Loucy (cell line): ENCODE measurements around the gene IL20RA.
"Not testable (repeated sequence)": the region's sequence is repeated elsewhere in the genome, so short reads cannot be mapped to it uniquely, and the experiment has no call there.

Experiments
- H2AFZ ChIP-seq: fragments of 200-600 bp; sonication (generic); 2 replicates; pipeline ENCODE4 v1.6.0; 2016; ENCODE audit warnings: antibody characterized with exemption, mild to moderate bottlenecking, low read length, moderate library complexity
- H3F3A ChIP-seq: fragments of 200-600 bp; 2 replicates; pipeline ENCODE4 v1.6.0; 2016; ENCODE audit warnings: antibody characterized with exemption, low read depth, mild to moderate bottlenecking
- H3K27me3 ChIP-seq: fragments of 200-600 bp; sonication (generic); 2 replicates; pipeline ENCODE4 v1.6.1; 2014; ENCODE audit warnings: low read length, mild to moderate bottlenecking; ENCODE audit not compliant: insufficient read depth, poor library complexity, severe bottlenecking
- H3K36me3 ChIP-seq: fragments of 200-600 bp; sonication (generic); 2 replicates; pipeline ENCODE4 v1.6.1; 2016; ENCODE audit warnings: low read length; ENCODE audit not compliant: insufficient read depth
- H3K4me1 ChIP-seq: fragments of 200-600 bp; sonication (generic); 2 replicates; pipeline ENCODE4 v1.5.1; 2014; ENCODE audit warnings: low read length, mild to moderate bottlenecking; ENCODE audit not compliant: insufficient read depth, poor library complexity, severe bottlenecking
- H3K4me2 ChIP-seq: fragments of 200-600 bp; sonication (generic); 2 replicates; pipeline ENCODE4 v1.6.0; 2014; ENCODE audit warnings: antibody characterized with exemption, low read length, low read depth, mild to moderate bottlenecking; ENCODE audit not compliant: poor library complexity, severe bottlenecking
- H3K4me3 ChIP-seq: fragments of 200-600 bp; sonication (generic); 2 replicates; pipeline ENCODE4 v1.5.1; 2014; ENCODE audit warnings: low read length, mild to moderate bottlenecking, mixed read lengths; ENCODE audit not compliant: poor library complexity, severe bottlenecking
- H3K79me2 ChIP-seq: fragments of 200-600 bp; sonication (generic); 2 replicates; pipeline ENCODE4 v1.6.1; 2014; ENCODE audit warnings: low read length; ENCODE audit not compliant: insufficient read depth
- H3K9ac ChIP-seq: fragments of 200-600 bp; sonication (generic); 2 replicates; pipeline ENCODE4 v1.6.0; 2014; ENCODE audit warnings: mild to moderate bottlenecking, low read depth, low read length, moderate library complexity; ENCODE audit not compliant: poor library complexity, severe bottlenecking
- H3K9me2 ChIP-seq: fragments of 200-600 bp; sonication (generic); replicated peaks from 2 replicates; pipeline ENCODE4 v1.6.1; 2016; ENCODE audit warnings: low read depth, low read length, mixed read lengths
- H3K9me3 ChIP-seq: fragments of 200-600 bp; sonication (generic); 2 replicates; pipeline ENCODE4 v1.6.1; 2014; ENCODE audit warnings: mild to moderate bottlenecking, antibody characterized with exemption, low read length, low read depth; ENCODE audit not compliant: insufficient read depth
- H4K20me1 ChIP-seq: fragments of 200-600 bp; sonication (generic); 2 replicates; pipeline ENCODE4 v1.6.0; 2014; ENCODE audit warnings: antibody characterized with exemption, low read length, mild to moderate bottlenecking; ENCODE audit not compliant: insufficient read depth, poor library complexity, severe bottlenecking
- CTCF ChIP-seq: fragments of 200-600 bp; sonication (generic); conservative IDR thresholded peaks from 2 replicates; pipeline ENCODE4 v1.5.1; 2014; ENCODE audit warnings: mild to moderate bottlenecking, antibody characterized with exemption, low read length
- EZH2phosphoT487 ChIP-seq: fragments of 200-600 bp; IDR thresholded peaks from 2 replicates; pipeline ENCODE4 v1.6.1; 2018; ENCODE audit warnings: antibody characterized with exemption, mild to moderate bottlenecking, moderate library complexity, borderline replicate concordance

The IL20RA gene

DNA sequence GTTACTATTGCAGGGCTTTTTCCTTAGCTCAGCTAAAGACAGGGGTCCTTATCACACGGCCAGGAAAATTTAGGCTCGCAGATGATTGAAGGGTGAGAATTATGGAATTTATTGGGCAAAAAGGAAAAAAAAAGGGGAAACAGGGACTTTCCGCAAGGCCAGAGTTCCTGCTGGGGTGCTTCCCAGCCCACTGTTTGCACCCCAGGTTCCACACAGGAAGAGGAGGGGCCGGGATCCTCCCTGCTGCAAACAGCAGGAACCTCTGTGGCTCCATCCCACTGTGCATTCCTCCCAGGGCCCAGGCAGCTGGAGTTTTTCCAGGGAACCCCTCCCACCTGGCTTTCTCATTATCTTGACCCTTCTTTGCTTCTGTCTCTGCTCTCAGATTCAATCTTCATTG, 35.9 kb upstream of the IL20RA start:
- TF ChIP-seq CTCF (no peak), EZH2phosphoT487 (no peak)
- Histone ChIP-seq H2AFZ (no peak overlapping the region), H3K9me2 (no peaks in the 10 kb centered on the region), H3K9me3 (no peaks in the 10 kb centered on the region), H3K4me2 (no peak overlapping the region), H3K79me2 (no peaks in the 10 kb centered on the region), H3K4me1 (no peaks in the 10 kb centered on the region), H3F3A (no peaks in the 10 kb centered on the region), H3K9ac (no peak overlapping the region), H3K36me3 (no peaks in the 10 kb centered on the region), H3K4me3 (no peak overlapping the region), H3K27me3 (peaks cover 33% of the 10 kb centered on the region), H4K20me1 (no peaks in the 10 kb centered on the region)

- Histone ChIP-seq H3K9me2 (no peaks in the 10 kb centered on the region), H3K4me1 (no peaks in the 10 kb centered on the region), H3K27me3 (no peaks in the 10 kb centered on the region), H3K4me3 (no peak overlapping the region), H3K9ac (no peak overlapping the region), H3K79me2 (no peaks in the 10 kb centered on the region), H4K20me1 (no peaks in the 10 kb centered on the region), H2AFZ (no peak overlapping the region), H3K4me2 (no peak overlapping the region), H3K9me3 (no peaks in the 10 kb centered on the region), H3K36me3 (no peaks in the 10 kb centered on the region), H3F3A (no peaks in the 10 kb centered on the region)
- peak; percentile 92 for TF ChIP-seq CTCF
- no peak for TF ChIP-seq EZH2phosphoT487
Measured at GRCh38 chr6:137076277-137077068, 31.7 kb upstream of the IL20RA start.

- H3K9me3 ChIP-seq, H3K27me3 ChIP-seq, H3K4me2 ChIP-seq, H3K9me2 ChIP-seq, H2AFZ ChIP-seq, H3K9ac ChIP-seq, H3K4me1 ChIP-seq, H3F3A ChIP-seq, H3K79me2 ChIP-seq, H3K36me3 ChIP-seq, H4K20me1 ChIP-seq, H3K4me3 ChIP-seq: not testable (repeated sequence)
Measured at GRCh38 chr6:137075790-137076189, 31.0 kb upstream of the IL20RA start.

DNA sequence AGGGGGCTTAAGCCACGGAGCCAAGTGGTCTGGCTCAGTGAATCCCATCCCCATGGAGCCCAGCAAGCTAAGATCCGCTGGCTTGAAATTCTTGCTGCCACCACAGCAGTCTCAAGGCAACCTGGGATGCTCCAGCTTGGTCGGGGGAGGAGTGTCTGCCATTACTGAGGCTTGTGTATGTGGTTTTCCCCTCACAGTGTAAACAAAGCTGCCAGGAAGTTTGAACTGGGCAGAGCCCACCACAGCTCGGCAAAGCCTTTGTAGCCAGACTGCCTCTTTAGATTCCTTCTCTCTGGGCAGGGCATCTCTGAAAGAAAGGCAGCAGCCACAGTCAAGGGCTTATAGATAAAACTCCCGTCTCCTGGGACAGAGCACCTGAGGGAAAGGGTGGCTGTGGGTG, 25.5 kb upstream of the IL20RA start:
- no peak overlapping the region for H2AFZ ChIP-seq
- no peaks in the 10 kb centered on the region for H3K79me2 ChIP-seq
- no peaks in the 10 kb centered on the region for H3K9me3 ChIP-seq
- peaks cover 38% of the 10 kb centered on the region for H3K27me3 ChIP-seq
- no peaks in the 10 kb centered on the region for H3F3A ChIP-seq
- no peak overlapping the region for H3K4me3 ChIP-seq
- no peaks in the 10 kb centered on the region for H3K9me2 ChIP-seq
- TF ChIP-seq CTCF (no peak), EZH2phosphoT487 (no peak)
- no peak overlapping the region for H3K9ac ChIP-seq
- H3K4me1 ChIP-seq, result no peaks in the 10 kb centered on the region
- H3K4me2 ChIP-seq, result no peak overlapping the region
- no peaks in the 10 kb centered on the region for H3K36me3 ChIP-seq
- no peaks in the 10 kb centered on the region for H4K20me1 ChIP-seq
